ENCODE measurements around the gene TTLL6.

GRCh38 chr17:48818361-48818841 is 1.4 kb upstream of the TTLL6 start:
- TF ChIP-seq CTCF (IDR thresholded peaks at IDR 0.05) (no peak), EP300 (IDR thresholded peaks at IDR 0.05) (no peak)

Data from esophagus muscularis mucosa (tissue), 3 donors.